ENCODE results near the gene NCR3LG1.

NCR3LG1 gene

GRCh38 chr11:17399236-17399635 lies 47.6 kb downstream of the NCR3LG1 start:
- TF ChIP-seq, protein P1, sequence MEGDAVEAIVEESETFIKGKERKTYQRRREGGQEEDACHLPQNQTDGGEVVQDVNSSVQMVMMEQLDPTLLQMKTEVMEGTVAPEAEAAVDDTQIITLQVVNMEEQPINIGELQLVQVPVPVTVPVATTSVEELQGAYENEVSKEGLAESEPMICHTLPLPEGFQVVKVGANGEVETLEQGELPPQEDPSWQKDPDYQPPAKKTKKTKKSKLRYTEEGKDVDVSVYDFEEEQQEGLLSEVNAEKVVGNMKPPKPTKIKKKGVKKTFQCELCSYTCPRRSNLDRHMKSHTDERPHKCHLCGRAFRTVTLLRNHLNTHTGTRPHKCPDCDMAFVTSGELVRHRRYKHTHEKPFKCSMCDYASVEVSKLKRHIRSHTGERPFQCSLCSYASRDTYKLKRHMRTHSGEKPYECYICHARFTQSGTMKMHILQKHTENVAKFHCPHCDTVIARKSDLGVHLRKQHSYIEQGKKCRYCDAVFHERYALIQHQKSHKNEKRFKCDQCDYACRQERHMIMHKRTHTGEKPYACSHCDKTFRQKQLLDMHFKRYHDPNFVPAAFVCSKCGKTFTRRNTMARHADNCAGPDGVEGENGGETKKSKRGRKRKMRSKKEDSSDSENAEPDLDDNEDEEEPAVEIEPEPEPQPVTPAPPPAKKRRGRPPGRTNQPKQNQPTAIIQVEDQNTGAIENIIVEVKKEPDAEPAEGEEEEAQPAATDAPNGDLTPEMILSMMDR (IDR thresholded peaks at IDR 0.05; ENCODE audit: extremely low read depth, missing control alignments), result no peak
- DNase-seq (ENCODE audit: low spot score), result no peak

DNA sequence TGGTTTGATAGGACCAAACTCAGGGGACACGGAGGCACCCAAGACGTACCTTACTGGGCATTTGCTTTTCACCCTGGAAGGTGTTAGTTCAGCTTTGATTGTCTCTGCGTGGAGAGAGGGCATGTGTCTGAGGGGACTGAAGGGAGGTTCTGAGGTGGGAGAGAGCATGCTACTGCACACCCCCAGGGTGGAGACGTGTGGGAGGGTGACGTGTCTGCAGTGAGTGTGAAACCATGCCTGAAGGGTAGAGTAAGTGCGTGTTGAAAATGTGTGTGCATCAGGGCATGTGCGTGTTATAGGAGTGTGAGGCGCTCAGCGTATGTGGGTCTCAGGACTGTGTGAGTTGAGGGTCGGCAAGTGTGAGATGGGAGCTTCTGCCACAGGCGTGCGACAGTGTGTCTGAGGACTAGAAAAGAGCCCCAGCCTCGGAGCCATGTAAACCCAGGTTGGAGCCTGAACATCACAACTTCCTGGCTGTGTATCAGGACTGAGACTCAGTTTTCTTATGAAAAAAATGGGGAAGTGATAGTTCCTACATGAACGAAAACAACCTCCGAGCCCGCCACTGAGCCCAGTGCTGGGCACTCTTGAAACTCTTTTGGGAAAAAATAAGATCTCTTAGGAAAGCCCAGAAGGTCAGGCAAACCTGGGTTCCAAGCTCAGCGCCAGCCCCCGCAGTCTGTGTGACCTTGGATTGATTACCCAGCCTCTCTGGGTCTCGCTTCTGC lies 48.6 kb downstream of the NCR3LG1 start:
- DNase-seq (ENCODE audit: low spot score), result no peak
- TF ChIP-seq, protein P1 (IDR thresholded peaks at IDR 0.05; ENCODE audit: extremely low read depth, missing control alignments), result no peak

GRCh38 chr11:17401316-17401715 lies 49.7 kb downstream of the NCR3LG1 start:
- TF ChIP-seq, protein P1 (IDR thresholded peaks at IDR 0.05; ENCODE audit: extremely low read depth, missing control alignments), result no peak
- DNase-seq (ENCODE audit: low spot score), result no peak

DNA sequence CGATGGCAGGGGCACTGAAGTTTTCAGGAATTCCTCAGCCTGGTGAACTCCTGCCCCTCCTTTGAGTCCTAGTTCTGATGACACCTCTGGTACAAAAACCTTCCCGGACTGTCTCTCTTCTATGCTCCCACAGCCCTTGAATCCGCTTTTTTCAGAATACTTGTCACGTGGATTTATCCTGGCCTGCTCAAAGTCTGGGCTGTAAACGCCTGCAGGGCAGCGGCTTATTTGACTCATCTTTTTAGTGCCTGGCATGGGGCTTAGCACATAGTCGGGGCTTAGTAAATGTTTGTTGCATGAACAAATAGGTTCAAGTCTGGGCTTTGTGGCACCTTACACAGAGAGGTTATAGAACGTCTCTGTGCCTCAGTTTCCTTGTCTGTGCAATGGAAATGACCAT lies 50.2 kb downstream of the NCR3LG1 start:
- TF ChIP-seq, protein P1 (IDR thresholded peaks at IDR 0.05; ENCODE audit: extremely low read depth, missing control alignments), result no peak
- DNase-seq (ENCODE audit: low spot score), result no peak

DNA sequence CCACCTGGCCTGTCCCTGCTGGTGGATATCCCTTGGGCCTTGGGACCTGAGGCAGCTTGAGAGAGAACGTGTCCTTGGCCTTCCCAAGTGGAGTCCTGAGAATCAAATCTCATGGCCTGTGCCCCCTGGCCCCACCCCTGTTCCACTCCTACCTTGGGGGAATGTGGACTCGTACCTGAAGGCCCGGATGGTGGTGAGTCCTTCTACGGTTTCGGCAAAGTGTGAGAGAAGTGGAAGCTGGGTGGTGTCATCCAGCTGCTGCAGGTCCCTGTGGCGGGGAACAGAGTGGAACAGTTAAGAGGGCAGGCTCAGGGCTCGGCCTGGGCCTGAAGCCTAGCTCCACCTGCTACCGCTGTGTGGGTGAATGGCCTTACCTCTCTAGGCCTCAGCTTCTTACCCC lies 50.9 kb downstream of the NCR3LG1 start:
- DNase-seq (ENCODE audit: low spot score), result no peak
- TF ChIP-seq, protein P1 (IDR thresholded peaks at IDR 0.05; ENCODE audit: extremely low read depth, missing control alignments), result no peak

- no peak for DNase-seq (ENCODE audit: low spot score)
- TF ChIP-seq, protein P1 (IDR thresholded peaks at IDR 0.05; ENCODE audit: extremely low read depth, missing control alignments), result no peak
Observed at GRCh38 chr11:17403980-17404759, 52.6 kb downstream of the NCR3LG1 start.
